Right lobe of liver (tissue), 4 donors: Measurements from ENCODE around the gene OVOL3.

Experiments
- CTCF ChIP-seq, 4 donors: fragments of 200-600 bp in 3 of 4; fragments of 450-650 bp in 1 of 4; IDR thresholded peaks; one replicate each; pipeline versions ENCODE4 v1.5.1 to v1.8.0; 2016 to 2022; ENCODE audit warnings: antibody characterized with exemption in 4 of 4, mild to moderate bottlenecking in 2 of 4
- POLR2A ChIP-seq: fragments of 450-650 bp; IDR thresholded peaks from one replicate; pipeline ENCODE4 v1.6.1; 2017; ENCODE audit warnings: antibody characterized with exemption, mild to moderate bottlenecking
- donor health status: DM: no; HTN: no; CAD: no.
- donor health status: DM: no; HTN: no; CAD: no.
- donor health status: DM: no; HTN: yes; CAD: no.

- TF ChIP-seq CTCF (IDR thresholded peaks at IDR 0.05) (no peak), POLR2A (no peak)
Measured at GRCh38 chr19:36125557-36125956, 14.6 kb downstream of the OVOL3 start.
